Fibroblast of skin of scalp (primary cell): Measurements from ENCODE around the gene UBE2G1.

ENCODE experiments used
- DNase-seq: peaks from one replicate; pipeline ENCODE4 v3.0.0-alpha.2; 2013

The UBE2G1 gene

GRCh38 chr17:4247361-4247970 is 119.0 kb downstream of the UBE2G1 start:
- DNase-seq, result no peak

- DNase-seq, result no peak
Measured at GRCh38 chr17:4246674-4247073, 119.8 kb downstream of the UBE2G1 start.

DNA sequence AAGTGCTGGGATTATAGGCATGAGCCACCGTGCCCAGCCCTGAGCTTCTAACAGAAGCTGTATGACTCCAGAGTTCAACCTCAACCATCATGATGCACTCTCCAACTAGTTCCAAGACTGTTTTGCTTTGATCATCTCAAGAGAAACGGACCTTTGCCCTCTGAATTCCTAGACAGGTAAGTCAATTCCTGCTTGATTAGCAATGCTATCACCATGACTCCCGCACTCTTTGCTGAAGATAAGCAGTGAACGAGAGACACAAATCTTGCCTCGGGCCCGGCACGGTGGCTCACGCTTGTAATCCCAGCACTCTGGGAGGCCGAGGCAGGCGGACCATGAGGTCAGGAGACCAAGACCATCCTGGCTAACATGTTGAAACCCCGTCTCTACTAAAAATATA is 124.9 kb downstream of the UBE2G1 start:
- no peak for DNase-seq

GRCh38 chr17:4236456-4236855 is 130.0 kb downstream of the UBE2G1 start:
- DNase-seq, result peak; percentile 66

DNA sequence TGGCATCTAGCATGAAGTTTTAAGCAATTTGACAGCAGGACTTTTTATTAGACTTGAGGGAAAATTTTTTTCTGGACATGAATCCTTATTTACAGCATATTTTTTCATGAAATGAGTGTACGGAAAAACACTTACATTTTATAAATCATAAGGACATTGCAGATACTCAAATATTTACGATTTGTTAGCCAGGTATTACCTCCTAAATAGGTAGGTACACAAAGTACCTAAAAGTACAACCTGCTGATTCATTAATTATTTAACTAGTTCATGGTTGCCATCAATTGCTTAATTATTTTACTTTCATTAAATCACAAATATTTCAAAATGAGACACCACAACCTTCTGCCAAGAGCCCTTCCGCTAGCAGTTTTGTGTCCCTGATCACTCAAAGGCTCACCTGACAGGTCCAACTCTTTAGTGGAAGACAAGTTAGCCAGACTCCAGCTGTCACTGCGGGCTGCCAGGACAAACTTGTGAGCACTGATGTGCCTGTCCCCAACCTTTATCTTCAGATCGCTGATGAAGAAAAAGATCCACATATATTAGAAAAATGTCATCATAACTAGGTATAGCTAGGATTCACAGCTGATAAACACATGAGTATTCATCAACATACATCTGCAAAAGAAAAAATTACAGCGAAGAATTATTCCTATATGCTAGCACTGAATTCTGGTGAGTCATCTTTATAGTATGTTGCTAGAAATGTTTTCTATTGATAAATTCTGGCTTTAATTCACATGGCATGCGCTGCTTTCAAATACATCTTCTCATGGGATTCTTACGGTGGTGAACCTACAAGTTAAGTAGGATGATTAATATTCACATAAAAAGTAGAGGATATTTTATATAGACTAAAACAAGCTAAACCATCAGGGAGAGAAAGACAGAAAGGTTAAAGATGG is 130.8 kb downstream of the UBE2G1 start:
- DNase-seq, result peak; percentile 85

DNA sequence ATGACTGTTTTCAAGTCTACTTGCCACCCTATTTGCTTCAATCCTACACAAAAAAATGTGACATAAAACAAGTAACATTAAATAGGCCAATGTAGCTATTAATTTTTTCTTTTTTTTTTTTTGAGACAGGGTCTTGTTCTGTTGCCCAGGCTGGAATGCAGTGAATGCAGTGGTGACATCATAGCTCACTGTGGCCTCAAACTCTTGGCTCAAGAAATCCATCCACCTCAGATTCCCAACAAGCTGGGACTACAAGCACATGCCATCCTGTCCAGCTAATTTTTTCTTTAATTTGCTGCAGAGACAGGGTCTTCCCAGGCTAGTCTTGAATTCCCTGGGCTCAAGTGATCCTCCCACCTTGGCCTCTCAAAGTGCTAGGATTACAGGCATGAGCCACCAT is 132.1 kb downstream of the UBE2G1 start:
- DNase-seq, result peak; percentile 79

GRCh38 chr17:4233668-4234258 is 132.7 kb downstream of the UBE2G1 start:
- no peak for DNase-seq

- peak; percentile 76 for DNase-seq
Measured at GRCh38 chr17:4232168-4232813, 134.2 kb downstream of the UBE2G1 start.

- peak; percentile 96 for DNase-seq
Measured at GRCh38 chr17:4229627-4230541, 136.6 kb downstream of the UBE2G1 start.

- DNase-seq, result no peak
Measured at GRCh38 chr17:4221899-4222659, 144.4 kb downstream of the UBE2G1 start.

DNA sequence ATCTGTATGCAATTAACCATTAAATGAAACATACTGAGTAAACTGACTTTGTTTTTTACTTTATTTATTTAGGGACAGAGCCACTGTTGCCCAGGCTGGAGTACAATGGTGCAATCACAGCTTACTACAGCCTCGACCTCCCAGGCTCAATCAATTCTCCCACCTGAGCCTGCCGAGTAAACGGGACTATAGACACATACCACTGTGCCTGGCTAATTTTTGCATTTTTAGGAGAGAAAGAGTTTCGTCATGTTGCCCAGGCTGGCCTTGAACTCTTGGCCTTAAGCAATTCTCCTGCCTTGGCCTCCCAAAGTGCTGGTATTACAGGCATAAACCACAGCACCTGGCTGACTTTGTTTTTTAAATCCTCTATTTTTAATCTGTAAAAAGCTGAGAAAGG is 145.3 kb downstream of the UBE2G1 start:
- no peak for DNase-seq

GRCh38 chr17:4220655-4221054 is 145.8 kb downstream of the UBE2G1 start:
- no peak for DNase-seq
